ENCODE results near the gene UBE3A. TPM values are rescaled to one million over a fixed set of nuclear protein-coding genes. Genes with fewer than 3 reads are reported as not detected.
A peak's percentile ranks its signal among the peaks of the same experiment; 100 is the strongest.

UBE3A gene
- total and polyA plus RNA-seq, 9 of the 15 experiments (the other 6 are each of a cell fraction or from before 2014, with no cell fraction given) = 29.3 to 103 (median 60.2) TPM

GRCh38 chr15:25437777-25438600 lies 835 bp downstream of the UBE3A start (continued):
- TF ChIP-seq ATF7 (IDR thresholded peaks at IDR 0.05) = no peak
- TF ChIP-seq PTRF (tag; IDR thresholded peaks at IDR 0.05) = no peak
- 0 out of 4 replicates have a peak, but pooled peaks of 1 of the 2 experiments have one; percentile 49 for TF ChIP-seq UBTF (IDR thresholded peaks at IDR 0.05; ENCODE audit: borderline replicate concordance in 1 of 2, low read depth in 2 of 2, low read length in 2 of 2)
- peak; percentile 54 for TF ChIP-seq MGA (IDR thresholded peaks at IDR 0.05)
- no peak for TF ChIP-seq SREBF2 (CRISPR knock-in tag; IDR thresholded peaks at IDR 0.05)
- no peak for TF ChIP-seq GATAD2B (IDR thresholded peaks at IDR 0.05; ENCODE audit: borderline replicate concordance)
- TF ChIP-seq EP400 (IDR thresholded peaks at IDR 0.05) = peak; percentile 17; the same call in 1 of the 2 replicates
- no peak for TF ChIP-seq SNAPC5 (CRISPR knock-in tag; IDR thresholded peaks at IDR 0.05)
- no peak for TF ChIP-seq HBP1 (CRISPR knock-in tag; IDR thresholded peaks at IDR 0.05)
- TF ChIP-seq DIDO1 (tag; IDR thresholded peaks at IDR 0.05; ENCODE audit: low read depth) = no peak
- TF ChIP-seq MCM3 (IDR thresholded peaks at IDR 0.05) = no peak
- no peak for TF ChIP-seq SAFB2 (IDR thresholded peaks at IDR 0.05; ENCODE audit: borderline replicate concordance, low read depth, low read length, severe bottlenecking)
